ENCODE data around the gene NMNAT2.

Gene NMNAT2

DNA sequence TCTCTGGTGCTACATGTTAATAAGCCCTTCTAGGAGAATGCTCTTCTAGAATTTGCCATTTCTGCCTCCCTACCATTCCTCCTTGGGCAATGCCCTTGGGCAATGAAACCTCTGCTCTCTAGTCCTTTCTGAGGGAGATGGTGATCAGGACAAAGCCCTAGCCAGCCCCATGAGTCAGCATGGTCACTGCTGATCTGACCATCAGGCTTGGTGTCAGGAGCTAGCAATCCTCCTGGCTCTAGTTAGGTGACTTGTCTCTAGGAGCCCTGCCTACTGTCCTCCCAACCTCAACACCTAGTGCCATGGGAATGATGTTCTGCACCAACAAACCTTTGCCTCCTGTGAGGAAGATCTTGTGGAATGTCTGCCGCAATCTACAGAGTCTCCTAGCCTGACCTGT is 89.8 kb downstream of the NMNAT2 start:
- TF ChIP-seq, protein P1, sequence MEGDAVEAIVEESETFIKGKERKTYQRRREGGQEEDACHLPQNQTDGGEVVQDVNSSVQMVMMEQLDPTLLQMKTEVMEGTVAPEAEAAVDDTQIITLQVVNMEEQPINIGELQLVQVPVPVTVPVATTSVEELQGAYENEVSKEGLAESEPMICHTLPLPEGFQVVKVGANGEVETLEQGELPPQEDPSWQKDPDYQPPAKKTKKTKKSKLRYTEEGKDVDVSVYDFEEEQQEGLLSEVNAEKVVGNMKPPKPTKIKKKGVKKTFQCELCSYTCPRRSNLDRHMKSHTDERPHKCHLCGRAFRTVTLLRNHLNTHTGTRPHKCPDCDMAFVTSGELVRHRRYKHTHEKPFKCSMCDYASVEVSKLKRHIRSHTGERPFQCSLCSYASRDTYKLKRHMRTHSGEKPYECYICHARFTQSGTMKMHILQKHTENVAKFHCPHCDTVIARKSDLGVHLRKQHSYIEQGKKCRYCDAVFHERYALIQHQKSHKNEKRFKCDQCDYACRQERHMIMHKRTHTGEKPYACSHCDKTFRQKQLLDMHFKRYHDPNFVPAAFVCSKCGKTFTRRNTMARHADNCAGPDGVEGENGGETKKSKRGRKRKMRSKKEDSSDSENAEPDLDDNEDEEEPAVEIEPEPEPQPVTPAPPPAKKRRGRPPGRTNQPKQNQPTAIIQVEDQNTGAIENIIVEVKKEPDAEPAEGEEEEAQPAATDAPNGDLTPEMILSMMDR (IDR thresholded peaks at IDR 0.05; ENCODE audit: low read depth, low read length): no peak
- no peak for DNase-seq (ENCODE audit: extremely low read depth, low read depth)

DNA sequence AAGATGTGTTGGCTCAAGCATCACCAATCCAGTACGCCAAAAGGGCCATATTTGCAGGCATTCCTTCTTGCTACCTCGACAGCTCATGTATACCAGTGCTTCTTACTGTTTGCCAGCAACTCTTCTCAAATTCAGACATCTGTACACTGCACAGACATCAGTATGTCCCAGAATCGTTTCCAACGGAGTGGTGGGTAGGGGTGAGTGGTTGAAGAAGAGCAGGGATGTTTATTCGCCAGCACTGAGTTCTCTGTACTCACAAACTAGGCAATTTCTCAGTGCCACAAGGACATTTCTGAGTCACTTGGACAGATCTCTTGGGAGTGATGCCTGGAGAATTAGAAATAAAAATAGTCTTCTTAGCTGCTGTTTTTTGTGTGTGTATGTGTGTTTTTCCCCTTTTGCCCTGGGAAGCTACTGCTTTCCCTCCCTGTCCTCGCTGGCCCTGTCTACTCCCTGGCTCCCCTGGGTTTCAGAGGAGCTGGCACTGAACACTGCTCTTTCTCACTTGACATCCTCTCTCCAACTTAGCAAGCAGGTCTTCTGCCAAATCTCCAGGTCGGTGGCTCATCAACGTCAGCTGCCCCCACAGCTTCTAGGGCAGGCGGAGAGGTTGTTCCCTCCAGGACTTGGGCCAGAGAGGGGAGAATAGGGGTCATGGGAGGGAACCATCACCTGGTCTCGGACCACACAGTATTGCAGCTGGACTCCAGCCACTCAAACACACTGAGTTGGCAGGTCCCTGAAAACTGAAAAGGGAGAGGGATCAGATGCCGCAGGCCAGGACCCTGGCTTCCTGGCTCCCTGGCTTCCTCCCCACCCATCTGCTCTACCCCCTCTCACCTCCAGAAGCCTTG is 90.5 kb downstream of the NMNAT2 start:
- TF ChIP-seq, protein P1 (IDR thresholded peaks at IDR 0.05; ENCODE audit: low read depth, low read length): no peak

DNA sequence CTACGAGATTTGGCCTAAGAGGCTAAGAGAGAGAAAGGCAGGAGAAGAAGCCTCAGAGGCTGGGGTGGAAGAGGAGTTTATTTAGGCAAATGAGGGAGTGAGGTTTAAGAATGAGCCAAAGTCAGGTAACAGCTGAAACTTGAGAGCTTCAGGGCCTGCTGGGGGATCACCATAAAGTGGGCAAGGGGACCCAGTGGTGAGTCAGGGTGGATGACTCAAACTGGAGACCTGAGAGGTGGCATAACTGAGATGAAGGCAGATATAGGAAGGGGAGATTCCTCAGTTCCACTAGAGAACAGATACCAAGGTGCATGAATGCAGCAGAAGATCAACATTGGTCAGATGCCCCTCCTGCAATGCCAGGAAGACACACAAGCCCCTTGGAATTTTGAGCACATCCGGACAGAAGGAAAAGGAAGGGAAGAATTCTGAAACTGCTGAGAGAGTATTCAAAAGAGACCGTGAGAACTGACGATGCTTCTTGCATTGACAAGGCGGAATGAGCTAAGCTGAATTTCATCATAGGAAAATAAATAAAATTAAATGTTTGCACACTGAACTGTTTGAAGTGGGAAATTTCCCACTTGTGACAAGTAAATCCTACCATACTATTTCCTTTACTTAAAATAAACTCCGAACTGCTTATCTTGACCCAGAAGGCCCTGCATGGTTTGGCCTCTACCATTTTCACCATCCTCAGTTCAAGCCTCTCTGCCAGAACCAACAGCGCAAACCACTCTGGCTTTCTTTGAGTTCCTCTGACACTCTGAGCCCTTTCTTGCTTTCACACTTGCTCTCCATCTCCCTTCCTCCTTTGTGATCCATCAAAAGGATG is 94.1 kb downstream of the NMNAT2 start:
- TF ChIP-seq, protein P1 (IDR thresholded peaks at IDR 0.05; ENCODE audit: low read depth, low read length): no peak
- DNase-seq (ENCODE audit: extremely low read depth, low read depth): no peak

More for the DNA sequence above, 90.5 kb downstream of the NMNAT2 start:
- no peak for DNase-seq (ENCODE audit: extremely low read depth, low read depth)

DNA sequence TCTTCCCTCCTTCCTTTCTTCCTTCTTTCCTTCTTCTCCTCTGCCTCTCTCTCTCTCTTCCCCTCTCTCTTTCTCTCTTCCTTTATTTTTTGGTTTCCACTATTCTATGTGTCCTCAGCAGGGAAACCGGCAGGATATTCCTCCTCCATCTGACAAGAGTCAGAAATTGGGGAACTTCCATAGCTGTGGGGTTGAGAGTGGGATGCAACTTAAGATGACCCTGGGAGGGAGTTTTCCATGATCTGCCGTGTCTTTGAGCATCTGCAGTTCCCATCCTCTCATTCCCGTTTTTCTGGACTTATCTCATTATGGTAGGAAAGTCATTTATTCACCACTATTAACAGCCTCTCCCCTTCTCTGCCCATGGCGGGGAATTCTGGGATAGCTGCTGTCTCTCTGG is 98.6 kb downstream of the NMNAT2 start:
- TF ChIP-seq, protein P1 (IDR thresholded peaks at IDR 0.05; ENCODE audit: low read depth, low read length): no peak
- no peak for DNase-seq (ENCODE audit: extremely low read depth, low read depth)

DNA sequence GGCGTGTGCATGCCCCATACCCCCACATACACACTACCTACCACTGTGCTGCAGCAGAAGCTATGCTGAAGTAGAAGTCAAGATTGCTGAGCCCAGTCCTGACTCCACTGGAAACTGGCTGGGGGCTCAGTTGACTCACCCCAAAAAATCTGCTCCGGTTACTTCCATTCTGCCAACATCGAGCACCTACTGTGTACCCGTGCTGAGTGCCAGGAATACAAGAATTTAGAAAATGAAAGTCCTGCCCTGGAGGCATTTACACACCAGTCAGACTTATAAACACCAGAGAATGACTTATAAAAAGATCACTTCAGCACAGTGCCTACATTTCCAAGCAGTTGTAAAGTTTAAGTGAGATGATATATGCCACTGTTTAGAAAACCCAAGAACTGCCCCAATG is 99.1 kb downstream of the NMNAT2 start:
- no peak for DNase-seq (ENCODE audit: extremely low read depth, low read depth)

DNA sequence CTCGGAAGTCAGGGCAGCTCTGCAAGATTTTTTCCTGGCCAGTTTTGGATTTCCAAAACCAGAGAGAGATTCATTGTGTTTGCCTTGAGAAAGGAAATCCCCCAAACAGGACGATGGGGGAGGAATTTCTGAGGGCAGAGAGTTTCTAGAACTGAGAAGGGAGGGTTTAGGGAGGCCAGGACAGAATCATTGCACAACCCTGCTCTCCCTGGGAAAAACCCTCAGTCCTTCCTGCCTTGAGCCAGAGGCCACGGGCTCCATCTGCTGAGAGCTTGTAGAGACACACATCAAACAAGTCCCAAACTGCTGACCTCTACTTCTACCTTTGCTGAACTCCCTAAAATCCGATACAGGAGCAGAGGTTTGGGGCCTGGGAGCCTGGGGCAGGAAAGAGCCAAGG is 99.7 kb downstream of the NMNAT2 start:
- peak; percentile 85 for DNase-seq (ENCODE audit: extremely low read depth, low read depth)
- TF ChIP-seq, protein P1 (IDR thresholded peaks at IDR 0.05; ENCODE audit: low read depth, low read length): peak; percentile 90

More for the DNA sequence above, 99.1 kb downstream of the NMNAT2 start:
- TF ChIP-seq, protein P1 (IDR thresholded peaks at IDR 0.05; ENCODE audit: low read depth, low read length): no peak

Measured in AG09319 (cell line).